ENCODE results near the gene HYAL3. TPM values are rescaled to one million over a fixed set of nuclear protein-coding genes. Genes with fewer than 3 reads are reported as not detected.

Gene HYAL3
- total RNA-seq, 2 experiments from 2014 or later: 3.0 to 3.2 TPM

DNA sequence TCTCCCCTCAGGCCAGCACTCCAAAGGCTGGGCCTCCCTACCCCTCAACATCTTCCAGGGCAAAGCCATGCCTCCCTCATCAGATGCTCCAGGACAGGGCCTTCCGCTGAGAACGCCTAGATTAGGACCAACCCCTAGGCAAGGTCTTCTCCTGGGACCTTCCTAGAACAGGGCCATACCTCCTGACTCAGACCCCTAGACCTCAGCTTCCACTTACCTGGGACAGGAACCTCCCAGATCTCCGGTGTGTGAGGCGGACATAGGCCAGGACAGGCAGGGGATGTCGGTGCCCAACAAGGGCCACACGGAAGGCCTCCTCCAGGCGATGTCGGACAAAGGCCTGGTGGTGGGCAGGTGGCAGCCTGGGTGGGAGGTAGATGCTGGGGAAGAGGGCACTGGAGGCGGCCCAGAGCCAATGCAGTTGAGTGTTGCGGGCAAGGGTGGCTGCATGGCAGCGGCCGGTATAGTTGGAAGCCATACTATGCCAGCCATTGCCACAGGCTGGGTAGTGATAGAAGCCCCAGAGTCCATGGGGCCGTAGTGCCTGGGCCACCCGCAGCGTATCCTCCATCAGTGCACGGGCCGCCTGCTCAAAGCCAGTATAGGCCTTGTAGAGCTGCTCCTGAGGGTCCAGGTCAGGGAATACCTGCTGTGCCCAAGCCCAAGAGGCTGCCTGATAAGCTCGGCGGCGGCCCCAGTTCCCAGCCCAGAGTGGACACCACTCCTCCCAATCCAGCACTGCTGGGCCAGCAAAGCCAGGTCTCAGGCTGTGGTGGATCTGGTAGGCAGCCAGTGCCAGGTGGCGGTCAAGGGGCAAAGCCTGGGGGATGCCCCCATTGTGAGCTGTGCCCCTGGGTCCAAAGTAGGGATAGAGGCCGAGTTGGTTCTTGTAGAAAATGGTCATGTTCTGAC lies 4.5 kb downstream of the HYAL3 start:
- peaks cover 45% of the 10 kb centered on the region for H3K4me1 ChIP-seq (ENCODE audit: insufficient read depth, low read length)
- TF ChIP-seq CTCF (IDR thresholded peaks at IDR 0.05): no peak
- no peaks in the 10 kb centered on the region for H3K9me3 ChIP-seq (ENCODE audit: control insufficient read depth in 1 of 2, insufficient read depth in 1 of 2, low read length in 2 of 2)
- Mint-ChIP-seq H3K27ac (peak overlapping the region; percentile 56), H3K4me3 (no peak overlapping the region), H3K27me3 (no peaks in the 10 kb centered on the region), H3K36me3 (ENCODE audit: low read depth) (peaks cover 17% of the 10 kb centered on the region), H3K9me3 (no peaks in the 10 kb centered on the region), H3K4me1 (ENCODE audit: low read depth) (peaks cover 41% of the 10 kb centered on the region)
- no peak overlapping the region for H3K4me3 ChIP-seq (ENCODE audit: low read length)
- ATAC-seq (ENCODE audit: poor library complexity): no peak
- DNase-seq: peak in 1 of 14 experiments; percentile 36
- H3K27me3 ChIP-seq (ENCODE audit: control insufficient read depth in 1 of 2, insufficient read depth in 2 of 2, low read length in 2 of 2): no peaks in the 10 kb centered on the region
- H3K27ac ChIP-seq (ENCODE audit: low read depth in 1 of 2, low read length in 2 of 2): no peak overlapping the region
- H3K36me3 ChIP-seq (ENCODE audit: insufficient read depth, low read length): peaks cover 9% of the 10 kb centered on the region
- ChIA-PET POLR2A (interaction anchor here (0.6 kb wide), 1 partner anchor 1013 kb away, joined by 3 read pairs; no protein-coding TSS in a partner anchor), CTCF (no interaction called here)
- intact Hi-C loops (cut with DNase I, micrococcal nuclease): loop anchor here (5.0 kb wide), 3 partner anchors 43 to 882 kb away; partner anchors contain the start of genes RBM6 (in 1 of the 2), RHOA (in 1 of the 2) and TCTA (in 1 of the 2)

DNA sequence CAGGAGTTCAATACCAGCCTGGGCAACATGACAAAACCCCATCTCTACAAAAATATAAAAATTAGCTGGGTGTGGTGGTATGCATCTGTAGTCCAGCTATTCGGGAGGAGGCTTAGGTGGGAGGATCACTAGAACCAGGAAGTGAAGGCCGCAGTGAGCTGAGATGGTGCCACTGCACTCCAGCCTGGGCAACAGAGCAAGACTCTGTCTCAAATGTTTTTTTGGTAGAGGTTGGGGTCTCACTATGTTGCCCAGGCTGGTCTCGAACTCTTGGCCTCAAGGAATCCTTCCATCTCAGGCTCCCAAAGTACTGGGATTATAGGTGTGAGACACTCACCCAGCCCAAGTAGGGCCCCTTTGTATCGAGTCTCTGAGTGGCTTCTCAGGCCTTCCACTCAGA lies 5.1 kb downstream of the HYAL3 start:
- H3K4me3 ChIP-seq (ENCODE audit: low read length): no peak overlapping the region
- DNase-seq (no peak), ATAC-seq (ENCODE audit: poor library complexity) (no peak)
- H3K4me3 Mint-ChIP-seq: no peak overlapping the region
- H3K27ac ChIP-seq (ENCODE audit: low read depth in 1 of 2, low read length in 2 of 2): no peak overlapping the region
- H3K9me3 Mint-ChIP-seq: no peaks in the 10 kb centered on the region
- H3K36me3 Mint-ChIP-seq (ENCODE audit: low read depth): peaks cover 18% of the 10 kb centered on the region
- H3K27me3 ChIP-seq (ENCODE audit: control insufficient read depth in 1 of 2, insufficient read depth in 2 of 2, low read length in 2 of 2): no peaks in the 10 kb centered on the region
- no peaks in the 10 kb centered on the region for H3K27me3 Mint-ChIP-seq
- H3K4me1 Mint-ChIP-seq (ENCODE audit: low read depth): peaks cover 34% of the 10 kb centered on the region
- no peaks in the 10 kb centered on the region for H3K9me3 ChIP-seq (ENCODE audit: control insufficient read depth in 1 of 2, insufficient read depth in 1 of 2, low read length in 2 of 2)
- ChIA-PET CTCF (no interaction called here), POLR2A (interaction anchor here (3.3 kb wide), 1 partner anchor 43 kb away, joined by 28 read pairs; no protein-coding TSS in a partner anchor)
- peak overlapping the region; percentile 56 for H3K27ac Mint-ChIP-seq
- H3K4me1 ChIP-seq (ENCODE audit: insufficient read depth, low read length): peaks cover 42% of the 10 kb centered on the region
- no peak for TF ChIP-seq CTCF (IDR thresholded peaks at IDR 0.05)
- peaks cover 15% of the 10 kb centered on the region for H3K36me3 ChIP-seq (ENCODE audit: insufficient read depth, low read length)
- intact Hi-C loops (cut with DNase I, micrococcal nuclease): loop anchor here in 1 of 2 experiments (5.0 kb wide), 1 partner anchor 352 kb away; the partner anchor contains the start of gene RBM6

GRCh38 chr3:50293079-50293801 lies 6.0 kb downstream of the HYAL3 start:
- H3K27me3 ChIP-seq (ENCODE audit: control insufficient read depth in 1 of 2, insufficient read depth in 2 of 2, low read length in 2 of 2): no peaks in the 10 kb centered on the region
- no peak for TF ChIP-seq CTCF (IDR thresholded peaks at IDR 0.05)
- peaks cover 23% of the 10 kb centered on the region for H3K36me3 ChIP-seq (ENCODE audit: insufficient read depth, low read length)
- peak overlapping the region; percentile 95 for H3K4me3 ChIP-seq (ENCODE audit: low read length)
- peaks cover 22% of the 10 kb centered on the region for H3K36me3 Mint-ChIP-seq (ENCODE audit: low read depth)
- H3K27me3 Mint-ChIP-seq: no peaks in the 10 kb centered on the region
- POLR2A ChIA-PET: interaction anchor here (0.9 to 3.3 kb wide), 11 partner anchors 24 to 1689 kb away, joined by 3 to 28 read pairs (median 4); partner anchors contain the start of genes CYB561D2, GNAI2, NPRL2 and RASSF1
- ATAC-seq (ENCODE audit: poor library complexity) (no peak), DNase-seq (peak in 1 of 14 experiments; percentile 39)
- intact Hi-C loops (cut with DNase I, micrococcal nuclease): loop anchor here in 1 of 2 experiments (2.0 to 5.0 kb wide), 2 partner anchors 58 to 351 kb away; partner anchors contain the start of genes CYB561D2, NPRL2 and RBM6
- peak overlapping the region; percentile 95 for H3K4me3 Mint-ChIP-seq
- peaks cover 34% of the 10 kb centered on the region for H3K4me1 ChIP-seq (ENCODE audit: insufficient read depth, low read length)
- peaks cover 26% of the 10 kb centered on the region for H3K4me1 Mint-ChIP-seq (ENCODE audit: low read depth)
- peak overlapping the region; percentile 48 to 60 for H3K27ac ChIP-seq (ENCODE audit: low read depth in 1 of 2, low read length in 2 of 2)
- H3K9me3 ChIP-seq (ENCODE audit: control insufficient read depth in 1 of 2, insufficient read depth in 1 of 2, low read length in 2 of 2): no peaks in the 10 kb centered on the region
- CTCF ChIA-PET: interaction anchor here (1.8 to 2.4 kb wide), 2 partner anchors 43 to 47 kb away, joined by 4 to 6 read pairs; no protein-coding TSS in a partner anchor
- H3K27ac Mint-ChIP-seq: peak overlapping the region; percentile 93
- no peaks in the 10 kb centered on the region for H3K9me3 Mint-ChIP-seq
